Effector memory CD8-positive, alpha-beta T cell (primary cell): ENCODE results near the gene COX4I2.
A peak's percentile ranks its signal among the peaks of the same experiment; 100 is the strongest.
"Not testable (repeated sequence)": the region's sequence is repeated elsewhere in the genome, so short reads cannot be mapped to it uniquely, and the experiment has no call there.

Source experiments
- ATAC-seq: fragments of 150-1000 bp; cut with Tn5 transposase; replicated peaks from 2 replicates; pipeline ENCODE4 v1.10.0; 2021; ENCODE audit warnings: mild to moderate bottlenecking, moderate library complexity
- DNase-seq, 3 experiments: peaks; one replicate each; pipeline ENCODE4 v3.0.0; 2021
- H3K27ac Mint-ChIP-seq, 2 donors: one replicate each; pipeline ENCODE4 v1.8.0; 2022; ENCODE audit warnings: mild to moderate bottlenecking in 2 of 2, mixed read lengths in 2 of 2, moderate library complexity in 2 of 2
- H3K27me3 Mint-ChIP-seq, 2 donors: one replicate each; pipeline ENCODE4 v1.8.0; 2022; ENCODE audit warnings: mixed read lengths in 2 of 2
- H3K36me3 Mint-ChIP-seq: one replicate; pipeline ENCODE4 v1.8.0; 2022; ENCODE audit warnings: mild to moderate bottlenecking, moderate library complexity, mixed read lengths; ENCODE audit not compliant: insufficient read depth
- H3K4me1 Mint-ChIP-seq, 2 donors: one replicate each; pipeline ENCODE4 v1.8.0; 2022; ENCODE audit warnings: low read depth in 2 of 2, mixed read lengths in 2 of 2
- H3K4me3 Mint-ChIP-seq, 2 donors: one replicate each; pipeline ENCODE4 v1.8.0; 2022; ENCODE audit warnings: mild to moderate bottlenecking in 2 of 2, mixed read lengths in 2 of 2, moderate library complexity in 2 of 2
- H3K9me3 Mint-ChIP-seq, 2 donors: one replicate each; pipeline ENCODE4 v1.8.0; 2022; ENCODE audit warnings: mixed read lengths in 2 of 2

COX4I2 gene

GRCh38 chr20:31623123-31623505, 14.6 kb upstream of the COX4I2 start:
- H3K9me3 Mint-ChIP-seq, H3K4me3 Mint-ChIP-seq, ATAC-seq, H3K4me1 Mint-ChIP-seq, H3K36me3 Mint-ChIP-seq, H3K27ac Mint-ChIP-seq, DNase-seq: not testable (repeated sequence)
- H3K27me3 Mint-ChIP-seq: peaks cover 6 to 16% of the 10 kb centered on the region in 2 donors

GRCh38 chr20:31626534-31626933, 11.2 kb upstream of the COX4I2 start:
- H3K27ac Mint-ChIP-seq, H3K9me3 Mint-ChIP-seq, H3K36me3 Mint-ChIP-seq, H3K27me3 Mint-ChIP-seq, H3K4me1 Mint-ChIP-seq, ATAC-seq, DNase-seq, H3K4me3 Mint-ChIP-seq: not testable (repeated sequence)

GRCh38 chr20:31628057-31628456, 9.7 kb upstream of the COX4I2 start:
- not testable (repeated sequence) for ATAC-seq, H3K36me3 Mint-ChIP-seq, DNase-seq

GRCh38 chr20:31630187-31630790, 7.4 kb upstream of the COX4I2 start:
- Mint-ChIP-seq H3K4me3 (no peak overlapping the region), H3K4me1 (peaks cover 0 to 2% of the 10 kb centered on the region in 2 donors), H3K27me3 (no peaks in the 10 kb centered on the region), H3K9me3 (no peaks in the 10 kb centered on the region), H3K36me3 (peaks cover 3% of the 10 kb centered on the region), H3K27ac (no peak overlapping the region)
- ATAC-seq: no peak
- no peak for DNase-seq

More at GRCh38 chr20:31628057-31628456, 9.7 kb upstream of the COX4I2 start:
- not testable (repeated sequence) for H3K27me3 Mint-ChIP-seq, H3K27ac Mint-ChIP-seq, H3K9me3 Mint-ChIP-seq, H3K4me3 Mint-ChIP-seq, H3K4me1 Mint-ChIP-seq

GRCh38 chr20:31632548-31633338, 5.0 kb upstream of the COX4I2 start:
- ATAC-seq (no peak), DNase-seq (no peak)
- Mint-ChIP-seq H3K4me3 (no peak overlapping the region), H3K9me3 (no peaks in the 10 kb centered on the region), H3K36me3 (peaks cover 3% of the 10 kb centered on the region), H3K27ac (no peak overlapping the region), H3K4me1 (peaks cover 0 to 2% of the 10 kb centered on the region in 2 donors), H3K27me3 (no peaks in the 10 kb centered on the region)

- Mint-ChIP-seq H3K4me3 (no peak overlapping the region), H3K27me3 (no peaks in the 10 kb centered on the region), H3K9me3 (no peaks in the 10 kb centered on the region), H3K36me3 (peaks cover 3% of the 10 kb centered on the region), H3K4me1 (peaks cover 0 to 2% of the 10 kb centered on the region in 2 donors), H3K27ac (no peak overlapping the region)
- no peak for DNase-seq
- no peak for ATAC-seq
These were observed 4.3 kb upstream of the COX4I2 start for GRCh38 chr20:31633339-31633914.

- H3K27me3 Mint-ChIP-seq: peaks cover 11 to 31% of the 10 kb centered on the region in 2 donors
- DNase-seq (no peak), ATAC-seq (no peak)
- H3K4me1 Mint-ChIP-seq: peaks cover 7 to 10% of the 10 kb centered on the region in 2 donors
- H3K36me3 Mint-ChIP-seq: peaks cover 3% of the 10 kb centered on the region
- no peak overlapping the region for H3K4me3 Mint-ChIP-seq
- H3K9me3 Mint-ChIP-seq: no peaks in the 10 kb centered on the region
- H3K27ac Mint-ChIP-seq: no peak overlapping the region
These were observed 605 bp downstream of the COX4I2 start for GRCh38 chr20:31638317-31638716.

GRCh38 chr20:31638816-31639215, 1.1 kb downstream of the COX4I2 start:
- Mint-ChIP-seq H3K36me3 (peaks cover 3% of the 10 kb centered on the region), H3K4me1 (peaks cover 7 to 12% of the 10 kb centered on the region in 2 donors), H3K27ac (no peak overlapping the region), H3K9me3 (no peaks in the 10 kb centered on the region), H3K4me3 (no peak overlapping the region), H3K27me3 (peaks cover 11 to 36% of the 10 kb centered on the region in 2 donors)
- no peak for ATAC-seq
- no peak for DNase-seq

- peaks cover 7 to 10% of the 10 kb centered on the region in 2 donors for H3K4me1 Mint-ChIP-seq
- H3K4me3 Mint-ChIP-seq: no peak overlapping the region
- no peaks in the 10 kb centered on the region for H3K9me3 Mint-ChIP-seq
- peaks cover 11 to 50% of the 10 kb centered on the region in 2 donors for H3K27me3 Mint-ChIP-seq
- DNase-seq (no peak), ATAC-seq (no peak)
- H3K36me3 Mint-ChIP-seq: peaks cover 3% of the 10 kb centered on the region
- no peak overlapping the region for H3K27ac Mint-ChIP-seq
These were observed 2.5 kb downstream of the COX4I2 start for GRCh38 chr20:31640259-31640658.

GRCh38 chr20:31641391-31641790, 3.7 kb downstream of the COX4I2 start:
- no peaks in the 10 kb centered on the region for H3K9me3 Mint-ChIP-seq
- no peak overlapping the region for H3K27ac Mint-ChIP-seq
- ATAC-seq (peak; percentile 19), DNase-seq (no peak)
- no peak overlapping the region for H3K4me3 Mint-ChIP-seq
- H3K27me3 Mint-ChIP-seq: peaks cover 11 to 51% of the 10 kb centered on the region in 2 donors
- H3K36me3 Mint-ChIP-seq: peaks cover 3% of the 10 kb centered on the region
- peaks cover 7 to 10% of the 10 kb centered on the region in 2 donors for H3K4me1 Mint-ChIP-seq

GRCh38 chr20:31642837-31643236, 5.1 kb downstream of the COX4I2 start:
- H3K36me3 Mint-ChIP-seq: peaks cover 3% of the 10 kb centered on the region
- H3K27me3 Mint-ChIP-seq: peaks cover 11 to 51% of the 10 kb centered on the region in 2 donors
- H3K4me3 Mint-ChIP-seq: peak overlapping the region in 1 of 2 donors; percentile 3
- DNase-seq (no peak), ATAC-seq (no peak)
- peaks cover 7 to 10% of the 10 kb centered on the region in 2 donors for H3K4me1 Mint-ChIP-seq
- H3K27ac Mint-ChIP-seq: peak overlapping the region in 1 of 2 donors; percentile 10
- H3K9me3 Mint-ChIP-seq: no peaks in the 10 kb centered on the region

- no peak overlapping the region for H3K27ac Mint-ChIP-seq
- H3K36me3 Mint-ChIP-seq: peaks cover 3% of the 10 kb centered on the region
- H3K9me3 Mint-ChIP-seq: no peaks in the 10 kb centered on the region
- ATAC-seq (no peak), DNase-seq (no peak)
- peaks cover 11 to 51% of the 10 kb centered on the region in 2 donors for H3K27me3 Mint-ChIP-seq
- H3K4me3 Mint-ChIP-seq: peak overlapping the region in 1 of 2 donors; percentile 3
- H3K4me1 Mint-ChIP-seq: peaks cover 7 to 10% of the 10 kb centered on the region in 2 donors
These were observed 5.8 kb downstream of the COX4I2 start for GRCh38 chr20:31643522-31643921.

GRCh38 chr20:31644701-31645100, 7.0 kb downstream of the COX4I2 start:
- Mint-ChIP-seq H3K27ac (no peak overlapping the region), H3K36me3 (peaks cover 3% of the 10 kb centered on the region), H3K9me3 (no peaks in the 10 kb centered on the region), H3K4me3 (no peak overlapping the region), H3K27me3 (peaks cover 10 to 41% of the 10 kb centered on the region in 2 donors), H3K4me1 (peaks cover 7 to 10% of the 10 kb centered on the region in 2 donors)
- ATAC-seq: no peak
- DNase-seq: no peak
